NCI-H2081 treated with DMSO at 0.1 percent for 48 hours (cell line): ENCODE measurements around the gene RHOF.

Experiments
- DNase-seq: peaks from one replicate; lab custom pipeline; 2025; lab: John Stamatoyannopoulos, UW

Gene RHOF

DNA sequence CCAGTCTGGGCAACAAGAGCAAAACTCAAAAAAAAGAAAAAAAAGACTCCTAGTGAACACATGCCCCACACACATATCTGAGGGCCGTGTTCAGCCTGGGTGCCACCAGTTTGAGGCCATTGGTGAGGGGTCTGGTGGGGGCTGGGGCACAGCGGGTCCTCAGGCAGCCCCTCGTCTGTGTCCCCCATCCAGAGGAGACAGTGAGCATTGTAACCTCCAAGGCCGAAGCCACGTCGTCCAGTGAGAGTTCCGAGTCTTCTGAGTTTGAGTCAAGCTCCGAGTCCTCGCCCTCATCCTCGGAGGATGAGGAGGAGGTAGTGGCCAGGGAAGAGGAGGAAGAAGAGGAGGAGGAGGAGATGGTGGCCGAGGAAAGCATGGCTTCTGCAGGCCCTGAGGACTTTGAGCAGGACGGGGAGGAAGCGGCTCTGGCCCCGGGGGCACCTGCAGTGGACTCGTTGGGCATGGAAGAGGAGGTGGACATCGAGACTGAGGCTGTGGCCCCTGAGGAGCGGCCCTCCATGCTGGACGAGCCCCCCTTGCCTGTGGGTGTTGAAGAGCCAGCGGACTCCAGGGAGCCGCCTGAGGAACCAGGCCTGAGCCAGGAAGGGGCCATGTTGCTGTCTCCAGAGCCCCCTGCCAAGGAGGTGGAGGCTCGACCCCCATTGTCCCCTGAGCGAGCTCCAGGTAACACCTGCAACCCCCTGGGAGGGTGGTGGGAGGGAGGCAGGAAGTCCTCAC, 25.9 kb upstream of the RHOF start:
- DNase-seq: no peak

GRCh38 chr12:121817648-121818043, 24.2 kb upstream of the RHOF start:
- no peak for DNase-seq

DNA sequence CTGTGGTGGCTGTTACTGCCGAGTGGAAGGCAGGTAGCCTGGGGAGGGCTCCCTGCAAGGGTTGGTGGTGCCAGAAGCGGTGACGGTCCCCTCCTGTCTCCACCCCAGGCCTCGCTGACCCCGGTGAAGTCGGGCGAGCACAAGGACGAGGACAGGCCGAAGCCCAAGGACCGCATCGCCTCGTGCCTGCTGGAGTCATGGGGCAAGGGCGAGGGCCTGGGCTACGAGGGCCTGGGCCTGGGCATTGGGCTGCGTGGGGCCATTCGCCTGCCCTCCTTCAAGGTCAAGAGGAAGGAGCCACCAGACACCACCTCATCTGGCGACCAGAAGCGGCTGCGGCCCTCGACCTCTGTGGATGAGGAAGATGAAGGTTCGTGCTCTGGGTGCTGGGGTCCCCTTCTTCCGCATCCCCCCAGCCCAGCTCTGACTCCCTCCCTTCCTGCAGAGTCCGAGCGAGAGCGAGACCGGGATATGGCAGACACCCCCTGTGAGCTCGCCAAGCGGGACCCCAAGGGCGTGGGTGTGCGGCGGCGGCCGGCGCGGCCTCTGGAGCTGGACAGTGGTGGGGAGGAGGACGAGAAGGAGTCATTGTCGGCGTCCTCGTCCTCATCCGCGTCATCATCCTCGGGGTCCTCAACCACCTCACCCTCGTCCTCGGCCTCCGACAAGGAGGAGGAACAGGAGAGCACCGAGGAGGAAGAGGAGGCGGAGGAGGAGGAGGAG, 23.6 kb upstream of the RHOF start:
- no peak for DNase-seq

GRCh38 chr12:121815263-121815662, 21.8 kb upstream of the RHOF start:
- DNase-seq: no peak

DNA sequence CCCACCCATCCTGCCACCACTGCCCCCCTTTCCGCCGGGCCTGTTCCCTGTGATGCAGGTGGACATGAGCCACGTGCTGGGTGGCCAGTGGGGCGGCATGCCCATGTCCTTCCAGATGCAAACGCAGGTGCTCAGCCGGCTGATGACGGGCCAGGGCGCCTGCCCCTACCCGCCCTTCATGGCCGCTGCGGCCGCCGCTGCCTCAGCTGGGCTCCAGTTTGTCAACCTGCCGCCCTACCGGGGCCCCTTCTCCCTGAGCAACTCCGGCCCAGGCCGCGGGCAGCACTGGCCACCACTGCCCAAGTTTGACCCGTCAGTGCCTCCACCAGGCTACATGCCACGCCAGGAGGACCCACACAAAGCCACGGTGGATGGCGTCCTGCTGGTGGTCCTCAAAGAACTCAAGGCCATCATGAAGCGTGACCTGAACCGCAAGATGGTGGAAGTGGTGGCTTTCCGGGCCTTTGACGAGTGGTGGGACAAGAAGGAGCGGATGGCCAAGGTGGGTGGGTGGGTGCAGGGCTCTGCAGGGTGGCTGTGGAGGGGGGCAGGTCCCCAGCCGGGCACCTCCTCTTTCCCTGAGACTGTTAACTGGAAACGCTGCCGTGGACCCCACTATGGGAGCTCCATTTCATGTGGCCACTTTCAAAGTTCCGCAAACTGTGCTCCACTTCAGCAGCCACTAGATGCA, 21.1 kb upstream of the RHOF start:
- DNase-seq: no peak

- DNase-seq: no peak
Observed at GRCh38 chr12:121813951-121814350, 20.5 kb upstream of the RHOF start.

DNA sequence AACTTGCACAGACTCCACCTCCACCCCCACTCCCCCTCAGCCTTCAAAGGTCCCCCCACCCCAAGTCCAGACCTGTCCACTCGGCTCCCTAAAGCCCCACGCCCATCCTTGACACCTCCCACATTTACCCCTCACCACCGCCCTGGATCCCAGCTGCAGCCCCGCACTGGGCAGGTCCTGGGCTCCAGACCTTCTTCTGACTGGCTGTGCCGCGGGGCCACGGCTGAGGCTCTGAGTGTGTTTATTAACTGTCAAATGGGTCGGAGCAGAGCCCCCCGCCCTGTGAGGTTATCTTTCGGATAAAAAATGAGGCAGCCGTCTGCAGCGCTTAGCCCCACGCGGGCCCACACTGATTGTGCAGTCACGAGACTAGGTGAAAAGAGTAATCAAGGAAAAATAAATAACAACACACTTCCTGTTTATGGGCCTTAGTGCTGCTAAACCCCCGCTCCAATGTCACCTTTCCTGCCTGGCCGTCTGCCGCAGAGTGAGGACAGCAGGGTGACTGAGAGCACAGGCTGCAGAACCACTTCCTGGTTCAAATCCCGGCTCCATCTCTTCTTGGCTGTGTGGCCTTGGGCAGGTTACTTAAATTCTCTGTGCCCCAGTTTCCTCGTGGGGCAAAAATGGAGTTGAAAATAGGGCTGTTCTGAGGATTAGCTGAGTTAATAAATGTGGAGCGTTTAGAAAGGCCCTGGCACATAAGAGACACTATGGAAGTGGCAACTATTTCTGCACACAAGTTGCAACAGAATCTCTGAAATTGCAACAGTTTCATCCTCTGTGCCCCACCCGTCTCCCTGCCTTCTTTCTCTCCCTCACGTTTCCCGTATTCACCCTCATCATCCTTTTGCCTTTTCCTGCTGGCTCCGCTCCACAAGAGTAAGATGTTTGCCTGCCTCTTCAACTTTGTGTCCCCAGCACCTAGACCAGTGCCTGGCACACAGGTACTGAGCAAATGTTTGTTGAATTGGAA, 19.7 kb upstream of the RHOF start:
- DNase-seq: no peak

GRCh38 chr12:121812320-121812871, 18.9 kb upstream of the RHOF start:
- DNase-seq: no peak

DNA sequence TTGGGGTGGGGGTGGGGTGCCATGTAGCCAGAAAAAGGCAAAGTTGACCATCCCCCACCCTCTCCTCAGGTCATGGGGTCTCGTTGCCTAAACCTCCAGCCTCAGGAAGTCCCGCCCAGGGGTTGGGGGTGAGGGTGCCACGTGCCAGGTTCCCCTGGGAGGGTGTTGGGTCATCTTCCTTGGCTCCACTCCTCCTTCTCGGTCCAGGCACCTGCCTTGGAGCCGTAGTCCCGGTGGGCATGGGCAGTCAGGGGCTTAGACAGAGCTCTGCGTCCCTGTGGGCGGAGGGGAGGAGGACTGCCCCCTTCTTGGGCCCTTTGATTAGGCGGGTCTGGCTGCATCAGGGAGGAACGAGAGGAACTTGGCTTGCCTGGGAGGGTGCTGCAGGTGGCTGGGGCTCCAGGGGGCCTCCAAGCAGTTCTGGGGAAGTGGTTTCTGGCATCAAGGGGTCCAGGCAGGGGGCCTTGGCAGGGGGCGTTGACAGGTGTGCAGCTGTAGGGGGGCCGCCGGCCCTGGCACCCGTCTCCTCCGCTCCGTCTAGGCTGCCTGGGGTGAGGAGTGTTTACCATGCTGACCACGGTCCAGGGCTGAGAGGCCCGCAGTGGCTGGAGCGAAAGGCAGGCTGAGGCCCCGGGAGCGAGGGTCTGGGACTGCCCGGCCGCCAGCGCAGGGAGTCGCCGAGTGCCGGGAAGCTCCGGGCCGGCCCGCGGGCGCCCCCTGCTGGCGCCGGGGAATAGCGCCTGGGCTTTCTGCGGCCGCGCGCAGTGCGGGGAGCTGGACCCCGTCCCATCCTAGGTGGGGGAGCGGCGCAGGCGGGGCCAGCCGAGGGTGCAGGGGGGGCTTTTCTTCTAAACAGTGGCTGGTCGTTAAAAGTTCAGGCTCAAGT, 18.2 kb upstream of the RHOF start:
- no peak for DNase-seq

- no peak for DNase-seq
Observed at GRCh38 chr12:121810833-121811433, 17.4 kb upstream of the RHOF start.

GRCh38 chr12:121810234-121810817, 16.8 kb upstream of the RHOF start:
- no peak for DNase-seq

DNA sequence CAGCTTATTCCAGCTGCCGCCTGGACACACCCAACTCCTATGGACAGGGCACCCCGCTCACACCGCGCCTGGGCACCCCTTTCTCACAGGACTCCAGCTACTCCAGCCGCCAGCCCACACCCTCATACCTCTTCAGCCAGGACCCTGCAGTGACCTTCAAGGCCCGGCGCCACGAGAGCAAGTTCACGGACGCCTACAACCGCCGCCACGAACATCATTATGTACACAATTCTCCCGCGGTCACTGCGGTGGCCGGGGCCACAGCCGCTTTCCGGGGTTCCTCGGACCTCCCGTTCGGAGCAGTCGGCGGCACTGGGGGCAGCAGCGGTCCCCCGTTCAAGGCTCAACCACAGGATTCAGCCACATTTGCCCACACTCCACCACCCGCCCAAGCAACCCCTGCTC, 16.2 kb upstream of the RHOF start:
- no peak for DNase-seq

DNA sequence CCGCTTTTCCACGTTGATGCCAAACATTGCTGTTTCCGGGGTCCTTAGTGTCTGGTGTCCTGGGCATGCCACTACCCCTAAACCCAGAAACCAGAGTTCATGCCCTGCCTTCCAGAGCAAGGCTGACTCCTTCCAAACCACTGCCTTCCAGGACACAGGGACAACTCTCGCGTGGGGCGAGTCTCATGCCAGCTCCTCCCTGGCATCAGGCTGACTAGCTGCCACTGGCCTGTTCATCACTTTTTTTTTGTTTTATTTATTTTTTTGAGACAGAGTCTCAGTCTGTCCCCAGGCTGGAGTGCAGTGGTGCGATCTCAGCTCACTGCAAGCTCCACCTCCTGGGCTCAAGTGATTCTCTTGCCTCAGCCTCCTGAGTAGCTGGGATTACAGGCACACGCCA, 15.1 kb upstream of the RHOF start:
- DNase-seq: no peak

GRCh38 chr12:121807642-121808347, 14.3 kb upstream of the RHOF start:
- no peak for DNase-seq

DNA sequence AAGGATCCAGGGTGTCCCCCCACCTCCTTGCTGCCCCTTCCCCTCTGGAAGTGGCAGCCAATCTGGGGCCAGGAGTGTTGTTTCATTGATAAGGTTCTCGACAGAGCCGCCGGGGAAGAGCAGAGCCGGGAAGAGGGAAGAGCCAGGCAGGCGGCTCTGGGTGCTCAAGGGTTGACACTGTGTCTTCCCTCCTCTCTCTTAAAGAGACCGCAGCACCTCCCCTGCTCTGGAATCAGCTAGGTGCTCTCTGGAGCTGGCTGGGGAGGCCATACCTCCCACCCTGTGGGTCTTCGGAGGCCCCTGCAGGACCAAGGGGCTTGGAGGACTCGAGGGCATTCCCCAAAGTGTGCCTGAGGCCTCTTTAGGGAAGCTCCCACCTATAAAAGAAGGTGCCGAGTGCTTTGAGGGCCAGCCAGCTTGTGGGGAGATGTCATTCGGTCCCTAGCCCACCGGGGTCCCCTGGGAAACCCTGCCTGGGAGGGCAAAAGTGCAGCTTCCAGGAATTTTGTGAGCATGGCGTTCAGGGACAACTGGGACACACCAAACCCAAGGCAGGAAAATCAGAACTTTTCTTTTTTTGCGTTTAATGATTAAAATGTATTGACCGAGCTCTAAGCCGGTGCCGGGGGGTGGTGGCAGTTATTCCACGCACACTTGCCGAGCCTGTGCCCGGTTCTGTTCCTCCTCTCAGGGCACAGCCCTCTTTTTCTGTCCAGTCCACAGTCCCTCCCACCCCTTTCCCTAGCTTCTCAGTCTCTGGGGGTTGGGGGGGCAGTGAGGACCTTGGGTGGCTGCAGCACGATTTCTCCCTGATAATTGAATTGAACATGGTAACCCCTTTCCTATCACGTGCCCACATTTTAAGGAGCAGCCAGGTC, 13.3 kb upstream of the RHOF start:
- no peak for DNase-seq

GRCh38 chr12:121806009-121806545, 12.6 kb upstream of the RHOF start:
- no peak for DNase-seq

- no peak for DNase-seq
Observed at GRCh38 chr12:121805171-121806008, 11.9 kb upstream of the RHOF start.
